HG03457 (cell line): Measurements from ENCODE around the gene NT5DC1.

Source experiments
- ATAC-seq: cut with Tn5 transposase; IDR thresholded peaks from one replicate; pipeline ENCODE4 v1.9.1; 2021; ENCODE audit warnings: moderate number of reproducible peaks; ENCODE audit not compliant: unreplicated experiment

Gene NT5DC1

DNA sequence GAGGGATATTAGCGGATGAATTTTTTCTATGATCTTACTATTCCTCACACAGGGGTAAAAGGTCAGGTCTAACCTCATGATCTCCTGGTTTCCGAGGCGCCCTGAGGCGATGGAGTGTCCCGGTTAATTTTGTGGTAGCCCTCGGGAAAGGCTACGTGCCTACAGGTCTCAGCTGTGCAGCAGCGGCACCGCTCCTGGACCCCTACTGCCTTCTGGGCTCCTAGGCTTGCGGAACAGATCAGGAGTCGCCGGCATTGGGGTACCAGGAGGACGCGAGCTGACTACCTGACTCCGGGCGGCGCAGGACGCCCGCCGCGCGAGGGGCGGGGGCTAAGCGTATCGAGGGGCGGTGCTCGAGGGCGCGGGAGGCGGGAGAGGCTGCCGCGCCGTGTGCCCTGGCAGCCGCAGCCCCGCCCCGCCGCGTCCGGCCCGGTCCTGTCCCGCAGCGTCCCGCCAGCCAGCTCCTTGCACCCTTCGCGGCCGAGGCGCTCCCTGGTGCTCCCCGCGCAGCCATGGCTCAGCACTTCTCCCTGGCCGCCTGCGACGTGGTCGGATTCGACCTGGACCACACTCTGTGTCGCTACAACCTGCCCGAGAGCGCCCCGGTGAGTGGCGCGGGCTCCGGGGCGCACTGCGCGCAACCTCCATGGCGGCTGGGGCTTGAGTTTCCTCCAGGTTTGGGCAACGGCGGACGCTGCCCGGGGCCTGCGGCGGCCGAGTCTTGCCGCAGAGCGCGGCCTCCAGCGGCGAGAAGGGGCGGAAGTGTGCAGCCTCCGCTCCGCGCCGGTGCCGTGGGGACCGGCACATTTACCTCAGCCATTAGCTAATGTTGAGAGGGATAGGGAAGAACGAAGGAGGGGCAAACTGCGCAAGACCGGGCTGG lies at the start of gene NT5DC1:
NT5DC1 (plus strand) TSS at position 435 of the 883 bp plus-strand sequence; CDS start at position 513, 78 bp downstream.
- ATAC-seq: peak; percentile 87

DNA sequence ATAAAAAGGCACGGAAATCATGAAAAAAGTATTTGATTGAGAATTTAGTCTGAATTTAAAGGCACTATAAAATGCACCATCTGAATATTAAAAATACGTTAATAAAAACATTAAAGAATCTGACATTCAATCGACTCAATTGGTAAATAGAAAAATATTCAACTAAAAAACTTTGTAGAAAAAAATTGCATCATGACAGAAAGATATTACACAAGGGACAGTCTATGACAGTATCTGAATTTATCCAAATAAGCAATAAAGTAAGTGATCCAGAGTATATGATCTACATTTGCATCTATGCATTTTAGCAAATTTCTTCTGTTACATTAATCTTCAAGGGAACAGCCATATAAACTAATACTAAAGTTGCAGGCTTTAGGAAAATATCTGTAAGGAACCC lies 49.4 kb upstream of the NT5DC1 start:
- ATAC-seq: no peak

DNA sequence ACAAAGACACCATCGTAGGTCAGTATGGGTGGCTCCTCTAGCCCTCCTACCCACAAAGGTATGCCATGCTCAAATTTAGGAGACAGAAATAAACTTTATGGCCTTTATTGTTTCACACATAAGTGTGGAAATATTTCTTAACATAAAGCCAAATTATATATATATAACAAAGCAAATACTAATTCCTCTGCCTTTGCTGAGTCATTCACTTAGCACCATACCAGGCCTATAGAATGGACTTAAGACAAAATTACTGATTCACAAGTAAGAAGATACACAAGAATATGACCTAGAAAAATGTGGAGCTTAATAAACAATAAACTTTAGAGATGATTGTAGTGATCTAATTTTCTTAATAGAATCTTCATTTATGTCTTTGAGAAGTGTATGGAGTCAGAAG lies 45.1 kb upstream of the NT5DC1 start:
- no peak for ATAC-seq

DNA sequence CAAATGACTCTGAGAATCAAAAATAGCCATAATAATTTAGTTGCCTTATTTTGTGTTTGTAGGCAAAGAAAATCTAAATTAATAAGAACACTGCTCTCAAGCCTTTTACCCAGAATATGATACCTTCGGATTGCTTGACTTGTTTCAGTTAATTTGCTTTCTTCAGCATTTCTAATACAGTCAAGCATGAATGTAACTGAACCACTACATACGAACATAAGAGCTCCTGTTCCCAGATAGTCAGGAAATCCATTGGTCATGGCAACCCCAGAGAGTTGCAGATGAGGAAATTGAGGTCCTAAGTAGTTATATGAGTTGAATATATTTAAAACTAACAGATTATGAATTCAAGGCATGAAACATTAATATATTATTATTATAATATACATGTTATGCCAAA lies 42.9 kb upstream of the NT5DC1 start:
- ATAC-seq: no peak

DNA sequence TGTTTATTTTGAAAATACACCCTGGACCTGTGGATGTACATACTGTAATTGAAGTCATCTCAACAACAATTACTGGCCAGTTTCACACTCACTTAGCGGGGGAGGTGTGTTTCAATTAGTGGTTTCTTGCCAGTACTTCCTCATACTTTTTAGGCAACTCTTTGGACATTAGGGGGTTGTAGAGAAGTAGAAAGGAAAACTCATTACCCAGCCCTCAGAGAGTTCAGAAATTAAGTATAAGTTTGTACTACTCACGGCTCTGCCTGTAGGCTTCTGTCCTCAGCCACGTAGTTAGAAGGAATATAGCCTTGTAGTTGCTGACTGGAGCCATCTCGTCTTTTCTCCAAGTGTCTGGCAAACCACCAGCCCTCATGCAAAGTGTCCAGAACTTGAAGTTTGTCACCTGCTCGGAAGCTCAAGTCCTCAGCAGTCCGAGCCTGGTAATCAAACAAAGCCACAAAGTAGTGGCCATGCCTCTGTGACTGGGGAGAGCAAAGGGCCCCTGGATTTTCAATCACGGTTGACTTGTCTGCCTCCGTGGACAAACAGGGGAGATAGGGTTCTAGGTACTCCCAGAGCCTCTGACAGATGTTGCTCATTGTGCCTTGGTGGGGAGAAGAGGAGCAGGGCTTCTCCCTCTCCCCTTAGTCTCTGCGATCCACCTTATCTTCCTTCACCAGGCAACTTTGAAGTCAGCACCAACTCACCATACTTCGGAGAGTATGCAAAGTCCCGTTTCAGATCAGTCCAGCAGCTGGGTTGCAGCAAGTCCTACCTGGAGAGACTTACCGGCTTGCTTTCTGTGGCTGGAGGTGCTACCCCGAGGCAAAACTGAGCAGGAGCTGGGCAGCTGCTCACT lies 40.7 kb upstream of the NT5DC1 start:
- peak; percentile 64 for ATAC-seq

DNA sequence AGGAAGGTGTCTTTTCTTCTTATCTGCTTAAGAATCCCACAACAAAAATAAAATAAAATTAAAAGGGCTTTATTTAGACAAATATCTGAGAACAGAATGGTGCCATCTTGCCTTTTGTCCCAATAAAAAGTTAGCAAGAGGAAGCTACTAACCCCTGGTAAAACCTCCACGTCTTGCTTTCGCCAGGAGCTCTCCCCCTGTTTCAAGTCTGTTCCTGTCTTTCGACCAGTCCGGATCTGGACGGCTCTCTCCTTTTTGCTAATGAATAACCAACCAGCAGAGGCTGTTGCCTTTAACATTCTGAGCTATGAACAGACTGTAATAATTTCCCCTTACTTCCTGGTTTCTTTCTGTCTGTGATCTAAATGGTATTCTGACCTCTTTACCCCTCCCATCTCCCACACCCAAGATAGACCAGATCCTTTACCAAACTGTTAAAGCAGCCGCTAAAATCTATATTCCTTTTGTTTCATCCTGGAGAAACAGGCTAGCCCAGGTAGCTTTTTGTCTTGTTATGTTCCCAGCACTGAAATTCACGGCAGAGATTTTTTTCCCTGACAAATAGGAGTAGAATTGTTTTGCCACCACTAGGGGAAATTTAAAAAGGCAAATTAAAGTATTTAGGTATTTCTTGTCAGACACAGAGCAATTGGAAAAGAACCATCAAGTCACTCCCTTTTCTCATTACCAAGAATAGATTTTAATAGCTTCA lies 39.9 kb upstream of the NT5DC1 start, which contains the start of gene FRK:
FRK (minus strand) TSS at position 320 of the 712 bp plus-strand sequence. CDS start 580 bp downstream, outside the sequence.
- no peak for ATAC-seq

DNA sequence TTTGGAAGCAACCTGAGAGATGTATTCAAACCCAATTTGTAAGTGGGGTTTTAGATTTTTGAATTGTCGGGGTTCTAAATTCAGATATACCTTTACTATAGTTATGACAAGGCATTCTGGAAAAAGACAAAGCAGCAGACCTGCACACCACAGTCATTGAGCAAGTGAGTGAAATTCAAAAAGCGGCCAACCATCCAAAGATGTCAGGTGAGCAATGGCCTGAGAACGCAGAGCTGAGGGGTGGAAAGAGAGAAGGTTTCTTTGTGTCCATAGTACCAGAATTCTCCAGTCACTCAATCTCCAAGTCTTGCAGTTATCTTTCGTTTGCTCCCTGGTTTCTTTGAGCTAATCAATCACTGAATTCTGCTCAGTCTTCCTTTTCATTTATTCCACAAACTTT lies 38.2 kb upstream of the NT5DC1 start:
- ATAC-seq: no peak

DNA sequence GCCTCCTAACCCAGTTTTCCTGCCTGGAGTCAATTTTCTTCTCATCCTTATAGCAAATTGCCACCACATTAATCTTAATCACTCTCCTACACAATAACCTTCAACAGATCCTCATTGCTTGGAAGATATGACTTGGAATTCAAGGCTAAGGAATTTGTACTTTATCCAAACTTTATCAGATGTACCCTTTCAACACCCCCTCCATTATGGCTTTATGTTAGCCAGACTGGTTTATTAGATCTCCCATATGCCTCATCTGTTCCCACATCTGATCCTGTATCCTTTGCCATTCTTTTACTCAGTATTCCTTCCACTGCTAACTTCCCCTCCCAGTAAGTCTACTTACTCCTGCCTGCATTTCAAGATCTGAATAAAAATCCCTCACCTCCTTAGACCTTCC lies 36.0 kb upstream of the NT5DC1 start:
- no peak for ATAC-seq

DNA sequence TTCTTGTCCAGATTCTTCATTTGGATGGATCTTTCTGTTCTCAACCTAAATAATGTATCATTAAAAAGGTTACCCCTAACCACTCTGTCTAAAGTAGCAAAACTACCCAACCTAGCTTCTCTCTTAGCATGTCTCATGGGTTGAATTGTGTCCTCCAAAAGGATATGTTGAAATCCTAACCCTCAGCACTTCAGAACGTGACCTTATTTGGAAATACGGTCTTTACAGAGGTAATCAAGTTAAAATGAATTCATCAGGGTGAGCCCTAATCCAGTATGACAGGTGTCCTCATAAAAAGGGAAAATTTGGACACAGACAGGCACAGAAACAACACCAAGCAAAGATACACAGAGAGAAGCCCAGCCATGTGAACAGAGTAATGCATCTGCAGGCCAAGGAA lies 33.9 kb upstream of the NT5DC1 start:
- no peak for ATAC-seq

DNA sequence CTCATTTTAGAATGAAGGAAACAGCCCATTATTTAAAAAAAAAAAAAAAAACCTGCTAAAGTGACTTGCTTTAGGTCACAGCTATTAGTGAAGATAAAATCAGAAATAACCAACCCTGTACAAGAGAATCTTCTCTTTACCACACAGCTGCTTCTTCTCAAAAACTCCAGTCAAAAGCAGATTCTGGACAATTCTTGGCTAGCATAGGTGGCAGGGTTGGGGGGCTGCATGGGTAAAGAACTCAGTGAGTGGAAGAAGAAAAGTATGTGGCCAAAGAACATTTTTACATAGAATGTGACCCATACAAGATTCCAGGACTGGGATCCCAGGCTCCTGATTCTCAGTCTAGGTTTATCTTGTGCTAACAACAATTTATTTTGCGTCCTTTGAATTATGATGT lies 30.6 kb upstream of the NT5DC1 start:
- no peak for ATAC-seq

DNA sequence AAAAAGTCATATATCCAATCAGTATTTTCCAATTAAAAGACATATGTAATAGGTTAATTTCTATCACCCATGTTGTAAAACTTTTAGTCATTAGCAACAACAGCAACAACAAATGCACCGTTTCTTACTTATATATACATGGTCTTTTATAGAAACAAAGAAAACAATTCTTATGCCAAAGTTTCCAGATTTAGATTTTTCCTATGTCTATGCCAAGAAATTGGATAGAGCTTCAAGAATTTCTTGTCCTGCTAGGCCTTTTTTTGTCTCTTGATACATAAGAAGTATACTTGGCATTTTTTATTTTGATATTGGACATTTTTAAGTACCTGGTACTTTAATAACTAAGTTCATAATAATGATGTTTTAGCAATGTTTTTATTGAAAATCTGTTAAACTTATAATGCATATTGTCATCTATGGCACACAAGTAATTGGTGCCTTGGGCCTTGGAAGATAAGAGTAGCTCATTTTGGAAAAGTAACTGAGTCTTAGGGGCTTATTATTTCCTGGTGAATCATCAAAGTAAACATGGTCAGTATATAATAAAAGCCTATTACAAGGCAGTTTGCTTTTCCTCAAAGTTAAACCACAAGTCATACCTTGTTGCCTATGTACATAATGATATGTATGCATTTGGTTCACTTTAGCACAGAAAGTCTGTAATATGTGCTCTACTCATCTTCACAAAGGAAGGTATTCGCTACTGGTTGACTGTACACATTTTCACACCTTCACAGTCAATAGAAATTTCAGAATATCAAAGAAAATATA lies 29.9 kb upstream of the NT5DC1 start:
- ATAC-seq: no peak

DNA sequence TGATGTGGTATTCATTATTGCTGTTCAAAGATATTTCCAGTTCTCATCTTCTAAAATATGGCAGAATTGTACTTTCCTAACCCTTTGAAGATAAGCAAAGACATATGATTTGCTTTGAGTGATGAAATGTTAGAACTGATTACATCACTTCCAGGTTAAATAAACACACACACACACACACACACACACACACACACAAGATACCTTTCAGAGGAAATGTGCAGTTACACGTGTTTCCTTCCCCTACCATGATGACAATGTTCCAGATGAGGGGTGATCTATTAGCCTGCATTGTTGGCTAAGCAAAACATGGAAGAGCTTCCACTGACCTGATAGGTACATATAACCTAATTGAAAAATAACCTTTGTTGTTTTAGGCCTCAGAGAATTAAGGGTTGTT lies 28.3 kb upstream of the NT5DC1 start:
- ATAC-seq: no peak

DNA sequence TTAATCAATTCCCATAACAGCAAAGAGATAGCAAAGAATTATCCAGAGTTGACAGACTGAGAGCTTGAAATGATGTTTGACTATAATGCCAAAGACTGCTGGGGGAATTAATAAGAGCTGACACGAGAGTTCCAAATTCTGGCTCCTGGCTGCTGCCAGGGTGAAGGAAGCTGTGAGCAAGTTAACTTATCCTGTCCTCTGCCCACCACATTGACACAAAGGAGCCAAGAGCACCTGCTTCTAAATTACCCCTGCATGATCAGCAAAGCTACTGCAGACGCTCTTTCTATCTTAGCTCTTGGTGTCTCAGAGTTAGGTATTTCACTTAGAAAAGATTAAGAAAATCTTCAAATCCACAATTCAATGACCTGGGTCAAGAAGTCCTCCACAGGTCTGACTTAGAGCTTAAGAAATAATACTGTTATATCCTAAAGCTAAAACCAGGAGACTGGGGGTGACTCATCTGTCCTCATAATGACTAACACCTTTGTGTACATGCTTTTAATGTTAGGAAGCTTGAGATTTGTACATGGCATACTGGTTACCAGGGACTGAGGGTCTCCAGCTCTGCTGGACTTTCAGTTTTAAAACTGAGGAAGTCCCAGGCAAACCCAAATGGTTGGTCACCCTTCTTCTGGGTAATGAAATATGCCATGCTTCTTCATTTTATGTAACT lies 26.8 kb upstream of the NT5DC1 start:
- no peak for ATAC-seq

DNA sequence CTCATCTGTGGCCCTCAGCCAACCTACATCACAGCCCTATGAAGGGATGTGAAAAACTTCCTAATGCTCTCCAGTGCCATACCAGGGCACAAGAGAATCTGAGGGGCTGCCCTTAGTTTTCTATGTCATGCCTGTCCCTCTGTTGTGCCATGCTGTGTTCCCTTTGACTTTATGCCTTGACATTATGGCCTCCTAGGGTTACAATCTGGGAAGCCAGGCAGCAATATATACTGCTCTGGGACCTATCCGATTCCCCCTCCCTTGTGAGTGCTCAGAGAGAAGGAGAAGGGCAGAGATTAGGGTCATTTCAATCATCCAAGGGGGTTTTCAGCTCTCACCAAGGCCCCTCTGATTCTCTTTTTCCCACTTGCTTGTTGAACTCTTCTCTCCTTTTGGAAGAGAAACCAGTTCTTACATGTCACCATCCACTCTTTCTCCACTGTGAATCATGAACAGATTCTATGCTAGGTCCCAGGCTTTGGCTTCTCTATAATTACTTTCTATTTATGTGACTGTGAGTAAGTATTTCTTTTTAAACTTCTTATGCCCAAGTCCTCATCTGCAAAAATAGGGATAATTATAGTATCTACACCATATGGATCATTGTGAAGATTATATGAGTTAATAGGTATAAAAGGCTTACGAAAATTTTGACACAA lies 25.8 kb upstream of the NT5DC1 start:
- no peak for ATAC-seq

DNA sequence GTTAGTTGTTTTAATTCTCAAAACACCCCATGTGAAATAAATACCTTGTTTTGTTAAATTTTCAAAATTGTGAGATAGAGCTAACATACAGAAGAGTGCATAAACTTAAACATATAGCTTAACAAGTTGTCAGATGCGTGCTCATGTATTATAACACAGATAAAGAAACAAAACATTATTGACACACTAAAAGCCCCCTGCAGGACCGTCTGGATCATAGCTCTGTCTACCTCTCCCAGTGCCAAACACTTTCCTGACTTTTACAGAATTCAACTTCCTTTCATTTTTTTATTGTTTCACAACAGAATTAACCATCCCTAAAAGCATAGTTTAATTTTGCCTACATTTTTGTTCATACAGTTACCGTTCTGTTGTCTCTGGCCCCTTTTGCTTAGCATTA lies 22.1 kb upstream of the NT5DC1 start:
- no peak for ATAC-seq

DNA sequence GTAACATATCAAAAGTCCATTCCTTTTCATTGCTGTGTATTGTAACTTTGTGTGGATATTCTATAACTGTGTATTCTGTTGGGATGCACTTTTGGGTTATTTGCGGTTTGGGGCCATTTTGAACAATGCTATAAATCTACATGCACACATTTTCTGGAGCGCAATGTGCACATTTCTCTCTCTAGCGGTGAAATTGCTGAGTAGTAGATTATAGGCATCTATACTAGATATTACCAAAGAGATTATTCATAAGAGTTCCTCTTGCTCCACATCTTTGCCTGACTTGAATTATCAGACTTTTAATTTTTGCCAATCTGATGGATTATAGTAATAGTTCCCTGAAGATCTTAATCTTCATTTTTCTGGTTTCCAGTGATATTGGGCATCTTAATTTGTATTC lies 21.7 kb upstream of the NT5DC1 start:
- no peak for ATAC-seq

DNA sequence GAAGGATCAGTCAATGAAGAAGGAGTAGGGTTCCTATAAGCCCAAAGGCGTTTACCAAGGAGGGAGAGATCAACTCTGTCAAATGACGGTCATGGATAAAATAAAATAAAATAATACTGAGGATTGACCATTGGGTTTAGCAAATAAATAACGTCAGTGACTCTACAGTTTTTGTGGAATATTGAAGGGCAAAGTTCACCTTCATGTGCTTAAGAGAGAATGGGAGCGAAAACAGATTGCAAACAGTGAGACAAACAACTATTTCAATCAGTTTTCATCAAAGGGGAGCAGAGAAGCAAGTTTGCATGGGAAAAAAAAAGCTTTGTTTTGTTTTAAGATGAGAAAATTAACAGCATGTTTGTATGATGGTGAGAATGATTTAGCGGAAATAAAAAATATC lies 17.6 kb upstream of the NT5DC1 start:
- ATAC-seq: no peak

DNA sequence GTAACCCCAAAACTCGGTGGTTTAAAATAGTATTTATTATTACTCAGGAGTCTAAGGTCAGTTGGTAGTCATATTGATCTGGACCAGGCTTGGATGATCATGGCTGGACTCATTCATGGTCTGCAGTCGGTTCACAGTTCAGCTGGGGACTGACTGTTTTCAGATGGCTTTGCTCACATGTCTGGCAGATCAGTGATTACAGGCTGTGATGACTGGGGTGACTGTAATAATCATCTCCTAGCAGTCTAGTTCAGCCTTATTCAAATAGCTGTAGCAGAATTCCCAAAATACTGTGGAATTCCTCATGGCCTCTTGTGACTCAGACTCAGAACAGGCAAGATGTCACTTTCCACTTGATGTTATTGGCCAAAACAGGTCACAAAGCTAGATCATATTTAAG lies 16.4 kb upstream of the NT5DC1 start:
- no peak for ATAC-seq

DNA sequence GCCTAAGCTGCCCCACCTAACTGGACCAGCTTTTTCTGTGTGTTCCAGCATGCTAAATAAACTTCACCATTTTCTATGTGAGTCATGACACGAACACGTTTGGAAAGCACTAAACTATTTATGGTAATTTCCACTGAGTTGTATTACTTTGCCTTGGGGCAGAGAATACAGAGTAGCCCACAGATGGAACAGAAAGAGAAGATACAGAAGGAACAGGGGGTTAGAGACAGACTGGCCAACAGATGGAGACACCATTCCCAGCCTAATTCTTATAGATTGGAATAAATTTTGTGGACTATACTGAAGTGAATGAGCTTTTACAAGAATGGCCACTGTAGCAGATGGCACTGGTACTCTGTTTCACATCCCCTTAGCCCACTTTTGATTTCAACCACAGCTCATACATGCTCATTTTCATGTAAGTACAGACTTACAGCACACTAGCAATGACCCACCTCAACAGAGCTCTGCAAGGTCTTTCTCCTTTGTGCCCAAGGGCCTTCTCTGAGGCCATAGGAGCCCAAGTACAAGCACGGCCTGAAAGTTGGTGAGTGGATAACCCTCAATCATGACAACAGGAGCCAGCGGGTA lies 13.1 kb upstream of the NT5DC1 start:
- peak; percentile 91 for ATAC-seq
